LHCN-M2 (cell line): Measurements from ENCODE around the gene PRKN. TPM values are rescaled to one million over a fixed set of nuclear protein-coding genes. Genes with fewer than 3 reads are reported as not detected.

ENCODE experiments used
- DNase-seq: peaks from one replicate; pipeline ENCODE4 v3.0.0-alpha.2; 2012; ENCODE audit warnings: low read depth
- total RNA-seq: library from RNA; depleted of rRNA; stranded (reverse); fragments of >200 nt; gene quantifications from 2 replicates; pipeline ENCODE4 v1.2.3, GENCODE V29; 2014

PRKN gene
- total RNA-seq, 1 experiment from 2014 or later: 2.4 TPM

- DNase-seq: peak; percentile 17
These were observed 659.2 kb downstream of the PRKN start for GRCh38 chr6:162068340-162068739.

- no peak for DNase-seq
These were observed 663.9 kb downstream of the PRKN start for GRCh38 chr6:162063666-162064065.

- DNase-seq: peak; percentile 71
These were observed 669.2 kb downstream of the PRKN start for GRCh38 chr6:162058281-162058875.

GRCh38 chr6:162056745-162057144, 670.8 kb downstream of the PRKN start:
- DNase-seq: peak; percentile 85

- DNase-seq: no peak
These were observed 671.5 kb downstream of the PRKN start for GRCh38 chr6:162056061-162056460.

GRCh38 chr6:162055365-162055764, 672.2 kb downstream of the PRKN start:
- DNase-seq: no peak

- DNase-seq: no peak
These were observed 674.5 kb downstream of the PRKN start for GRCh38 chr6:162053084-162053483.

- no peak for DNase-seq
These were observed 677.0 kb downstream of the PRKN start for GRCh38 chr6:162050579-162050978.

GRCh38 chr6:162046324-162046723, 681.2 kb downstream of the PRKN start:
- DNase-seq: no peak

GRCh38 chr6:162032620-162033019, 694.9 kb downstream of the PRKN start:
- peak; percentile 87 for DNase-seq

- DNase-seq: no peak
These were observed 697.5 kb downstream of the PRKN start for GRCh38 chr6:162029873-162030576.

GRCh38 chr6:162026843-162027242, 700.7 kb downstream of the PRKN start:
- DNase-seq: no peak

GRCh38 chr6:162026031-162026430, 701.5 kb downstream of the PRKN start:
- DNase-seq: no peak

- no peak for DNase-seq
These were observed 708.2 kb downstream of the PRKN start for GRCh38 chr6:162019349-162019748.

- no peak for DNase-seq
These were observed 710.0 kb downstream of the PRKN start for GRCh38 chr6:162017536-162017935.

GRCh38 chr6:162014069-162014811, 713.3 kb downstream of the PRKN start:
- DNase-seq: no peak

- no peak for DNase-seq
These were observed 722.2 kb downstream of the PRKN start for GRCh38 chr6:162005372-162005771.

GRCh38 chr6:161996783-161997182, 730.8 kb downstream of the PRKN start:
- DNase-seq: no peak

- DNase-seq: no peak
These were observed 741.6 kb downstream of the PRKN start for GRCh38 chr6:161985876-161986423.

- peak; percentile 1 for DNase-seq
These were observed 742.9 kb downstream of the PRKN start for GRCh38 chr6:161984713-161985112.

GRCh38 chr6:161976553-161976952, 751.0 kb downstream of the PRKN start:
- DNase-seq: no peak

- no peak for DNase-seq
These were observed 754.5 kb downstream of the PRKN start for GRCh38 chr6:161973064-161973463.
